Mesenteric fat pad (tissue), 1 donor: ENCODE data around the gene KCTD2. TPM values are rescaled to one million over a fixed set of nuclear protein-coding genes. Genes with fewer than 3 reads are reported as not detected.

Source experiments
- DNase-seq: peaks from one replicate; pipeline ENCODE4 v3.0.0-alpha.2; 2020; ENCODE audit warnings: low spot score
- total RNA-seq: library from RNA; stranded (reverse); fragmentation: NEBNext Ultra II Directional; extraction: Animal tissue kit (Norgen Biotek cat#: 25700); gene quantifications from one replicate; pipeline ENCODE4 v1.2.1, GENCODE V29; 2021
- donor health status: DM: yes; HTN: yes; CAD: no.

KCTD2 gene
- total RNA-seq, 1 donor from 2014 or later: 34.7 TPM

DNA sequence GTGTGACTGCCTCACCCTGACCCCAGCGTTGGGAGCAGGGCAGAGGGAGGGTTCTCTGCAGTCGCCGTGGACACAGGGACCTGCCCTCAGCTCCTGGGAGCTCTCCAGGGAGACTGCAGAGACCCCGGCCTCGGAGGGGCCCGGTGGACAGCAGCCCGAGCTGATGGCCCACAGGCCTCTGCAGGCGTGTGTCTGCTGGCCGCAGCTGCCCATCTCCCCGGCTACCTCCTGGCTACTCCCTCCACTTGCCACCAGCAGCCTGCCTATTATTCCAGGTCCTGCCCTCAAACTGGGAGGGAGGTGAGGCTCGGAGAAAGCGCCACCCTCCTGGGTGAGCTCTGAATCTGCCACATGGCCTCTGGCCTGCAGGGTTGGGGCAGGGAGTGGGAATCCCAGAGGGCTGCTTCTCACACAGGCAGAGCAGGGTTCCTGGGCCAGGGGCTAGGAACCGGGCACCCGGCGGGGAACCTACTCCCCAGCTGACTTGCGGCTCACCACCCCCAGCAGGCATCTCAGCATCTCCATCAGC, 47.9 kb downstream of the KCTD2 start:
- no peak for DNase-seq

DNA sequence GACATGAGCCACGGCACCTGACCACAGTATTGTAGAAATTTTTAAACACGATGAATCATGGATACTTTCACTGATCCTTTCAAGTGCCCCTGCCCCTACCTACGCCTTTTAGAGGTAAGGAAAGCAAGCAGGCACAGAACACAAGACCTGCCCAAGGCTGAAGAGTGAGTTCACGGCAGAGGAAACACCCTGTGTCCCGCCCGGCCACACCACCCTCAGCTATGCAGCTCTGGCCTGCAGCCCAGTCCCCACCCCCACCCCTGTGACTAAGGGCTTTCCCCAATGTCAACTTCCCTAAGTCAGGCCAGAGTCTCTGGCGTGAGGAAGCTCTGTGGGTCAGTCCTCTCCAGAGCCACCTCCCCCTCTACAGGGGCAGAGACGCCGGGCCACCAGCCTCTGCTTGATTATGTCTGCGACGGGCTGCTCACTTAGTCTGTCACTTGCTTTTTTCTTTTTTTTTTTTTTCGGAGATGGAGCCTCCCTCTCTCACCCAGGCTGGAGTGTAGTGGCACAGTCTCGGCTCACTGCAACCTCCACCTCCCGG, 49.1 kb downstream of the KCTD2 start:
- no peak for DNase-seq

DNA sequence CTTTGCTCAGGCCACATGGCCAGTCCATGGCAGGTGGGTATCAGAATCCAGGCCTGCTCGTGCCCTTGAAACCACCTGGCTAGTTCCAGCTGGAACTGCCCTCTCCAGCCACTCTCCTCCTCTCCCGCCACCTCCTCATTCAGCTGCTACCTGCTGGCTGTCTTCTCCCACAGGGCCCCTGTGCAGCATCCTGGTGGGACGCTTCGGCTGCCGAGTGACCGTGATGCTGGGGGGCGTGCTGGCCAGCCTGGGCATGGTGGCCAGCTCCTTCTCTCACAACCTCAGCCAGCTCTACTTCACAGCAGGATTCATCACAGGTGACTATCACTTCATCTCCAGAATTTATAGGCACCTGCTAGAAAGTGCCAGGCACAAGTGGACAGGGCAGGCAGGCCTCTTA, 50.8 kb downstream of the KCTD2 start:
- no peak for DNase-seq

DNA sequence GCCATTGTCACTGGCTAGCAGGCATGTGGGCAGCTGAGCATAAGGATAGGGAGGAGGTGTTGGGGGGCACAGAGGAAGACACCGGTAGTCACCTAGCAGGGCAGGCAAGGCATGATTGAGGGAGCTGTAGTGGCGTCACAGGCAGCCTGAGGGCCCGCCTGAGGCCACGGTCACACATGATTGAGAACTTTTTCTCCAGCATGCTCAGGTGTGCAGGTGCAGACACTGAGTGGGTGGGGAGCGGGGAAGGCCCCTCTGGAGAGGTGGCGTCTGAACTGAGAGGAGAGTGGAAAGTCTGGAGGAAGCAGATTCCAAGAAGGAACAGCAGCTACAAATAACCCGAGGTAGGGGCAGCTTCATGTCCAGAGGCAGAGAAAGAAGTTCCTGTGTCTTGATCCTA, 51.8 kb downstream of the KCTD2 start:
- no peak for DNase-seq

DNA sequence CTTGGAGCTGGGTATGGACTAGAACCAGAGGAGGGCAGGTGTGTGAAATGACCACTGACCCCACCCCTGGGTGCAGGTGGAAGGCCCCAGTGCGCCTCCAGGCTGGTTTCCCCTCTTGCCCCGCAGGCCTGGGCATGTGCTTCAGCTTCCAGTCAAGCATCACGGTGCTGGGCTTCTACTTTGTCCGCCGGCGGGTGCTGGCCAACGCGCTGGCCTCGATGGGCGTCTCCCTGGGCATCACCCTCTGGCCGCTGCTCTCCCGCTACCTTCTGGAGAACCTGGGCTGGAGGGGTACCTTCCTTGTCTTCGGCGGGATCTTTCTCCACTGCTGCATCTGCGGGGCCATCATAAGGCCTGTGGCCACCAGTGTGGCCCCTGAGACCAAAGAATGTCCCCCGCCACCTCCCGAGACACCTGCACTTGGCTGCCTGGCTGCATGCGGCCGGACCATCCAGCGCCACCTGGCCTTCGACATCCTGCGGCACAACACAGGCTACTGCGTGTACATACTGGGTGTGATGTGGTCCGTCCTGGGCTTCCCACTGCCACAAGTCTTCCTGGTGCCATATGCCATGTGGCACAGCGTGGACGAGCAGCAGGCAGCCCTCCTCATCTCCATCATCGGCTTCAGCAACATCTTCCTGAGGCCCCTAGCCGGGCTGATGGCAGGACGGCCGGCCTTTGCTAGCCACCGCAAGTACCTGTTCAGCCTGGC, 53.0 kb downstream of the KCTD2 start:
- DNase-seq: no peak

DNA sequence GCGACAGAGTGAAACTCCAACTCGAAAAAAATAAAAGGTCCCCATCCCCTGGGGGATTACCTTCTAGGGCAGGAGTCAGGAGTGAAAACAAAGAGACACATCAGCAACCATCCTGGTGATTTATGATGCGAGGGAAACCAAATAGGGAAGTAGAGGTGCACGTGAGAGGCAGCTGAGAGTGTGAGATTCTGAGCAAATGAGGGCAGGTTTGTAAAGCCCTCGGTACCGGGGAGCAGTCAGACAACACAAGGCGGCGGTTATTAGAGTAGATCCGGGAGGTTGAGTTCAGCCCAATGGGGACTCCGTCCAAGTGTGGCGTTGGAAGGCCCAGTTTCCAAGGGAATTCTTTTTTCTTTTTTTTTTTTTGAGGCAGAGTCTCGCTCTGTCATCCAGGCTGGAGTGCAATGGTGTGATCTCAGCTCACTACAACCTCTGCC, 55.4 kb downstream of the KCTD2 start:
- DNase-seq: no peak

DNA sequence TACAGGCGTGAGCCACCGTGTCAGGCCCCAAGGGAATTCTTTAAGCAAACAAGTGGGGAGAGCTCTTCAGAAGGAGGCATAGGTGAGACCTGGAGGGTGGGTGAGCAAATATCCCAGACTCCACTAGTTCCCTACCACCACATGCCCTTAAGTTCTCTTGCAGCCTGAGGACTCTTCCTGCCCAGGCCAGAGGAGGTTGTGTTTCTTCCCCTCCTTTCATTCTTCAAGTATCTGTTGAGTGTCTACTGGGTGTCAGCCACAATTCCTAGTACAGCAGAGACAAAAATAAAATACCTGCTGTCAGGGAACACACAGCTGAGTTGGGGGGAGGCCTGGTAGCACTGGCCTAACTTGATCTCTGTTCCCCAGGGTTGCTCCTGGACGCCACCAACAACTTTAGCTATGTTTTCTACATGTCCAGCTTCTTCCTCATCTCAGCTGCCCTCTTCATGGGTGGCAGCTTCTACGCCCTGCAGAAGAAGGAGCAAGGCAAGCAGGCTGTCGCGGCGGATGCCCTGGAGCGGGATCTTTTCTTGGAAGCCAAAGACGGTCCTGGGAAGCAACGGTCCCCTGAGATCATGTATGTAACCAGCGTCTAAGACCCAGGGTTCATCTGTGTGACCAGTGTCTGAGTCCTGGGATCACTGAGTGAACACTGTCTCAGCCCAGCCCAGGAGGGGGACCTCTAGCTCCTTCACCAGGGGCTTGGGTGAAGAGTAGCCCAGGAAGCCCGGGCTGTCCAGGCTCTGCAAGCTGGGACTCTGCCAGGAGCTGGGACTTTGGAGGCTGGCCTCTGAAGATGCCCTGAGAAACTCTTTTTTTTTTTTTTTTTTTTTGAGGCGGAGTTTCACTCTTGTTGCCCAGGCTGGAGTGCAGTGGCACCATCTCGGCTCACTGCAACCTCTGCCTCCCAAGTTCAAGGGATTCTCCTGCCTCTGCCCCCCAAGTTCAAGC, 56.9 kb downstream of the KCTD2 start:
- DNase-seq: no peak

DNA sequence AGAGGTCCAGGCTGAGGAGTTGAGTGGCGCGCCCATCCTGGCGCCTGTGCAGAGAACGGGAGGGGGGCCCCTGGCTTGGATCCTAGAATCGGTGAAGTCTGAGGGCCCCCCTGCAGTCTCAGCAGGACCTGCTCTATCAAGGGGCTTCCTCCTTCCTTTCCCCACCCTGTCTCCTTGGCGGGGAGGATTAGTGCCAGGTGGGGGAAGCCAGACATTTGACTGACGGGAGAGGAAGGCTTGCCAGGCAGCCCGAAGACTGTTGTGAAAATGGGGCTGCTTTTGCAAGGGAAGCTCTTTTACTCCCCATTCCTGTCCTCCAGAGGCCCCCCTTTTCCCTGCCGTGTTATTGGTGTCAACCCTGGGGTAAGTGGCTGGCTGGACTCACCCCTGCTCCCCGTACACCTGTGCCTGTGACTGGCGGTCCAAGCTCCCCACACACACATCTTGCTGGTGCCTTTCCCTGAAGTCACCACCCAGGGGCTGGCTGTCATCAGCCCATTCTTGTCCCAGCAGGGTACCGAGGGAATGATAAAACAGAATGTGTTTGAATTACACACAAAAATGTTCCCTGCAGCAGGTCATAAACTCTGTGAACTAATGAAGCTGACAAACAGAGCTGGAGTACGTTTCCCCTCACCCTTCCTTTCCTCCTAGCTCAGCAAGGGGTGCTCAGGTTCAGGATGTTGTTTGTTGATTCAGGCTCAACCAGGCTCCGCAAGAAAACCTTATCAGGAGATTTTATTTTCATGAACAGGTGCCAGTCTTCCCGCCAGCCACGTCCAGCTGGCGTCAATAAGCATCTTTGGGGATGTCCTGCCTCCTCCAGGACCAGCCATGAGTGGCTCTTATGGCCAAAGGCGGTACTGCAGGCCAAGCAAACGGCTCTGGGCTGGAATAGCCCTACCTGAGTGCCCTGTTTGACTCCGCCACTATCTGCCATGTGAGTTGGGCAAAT, 58.4 kb downstream of the KCTD2 start:
- DNase-seq: no peak

DNA sequence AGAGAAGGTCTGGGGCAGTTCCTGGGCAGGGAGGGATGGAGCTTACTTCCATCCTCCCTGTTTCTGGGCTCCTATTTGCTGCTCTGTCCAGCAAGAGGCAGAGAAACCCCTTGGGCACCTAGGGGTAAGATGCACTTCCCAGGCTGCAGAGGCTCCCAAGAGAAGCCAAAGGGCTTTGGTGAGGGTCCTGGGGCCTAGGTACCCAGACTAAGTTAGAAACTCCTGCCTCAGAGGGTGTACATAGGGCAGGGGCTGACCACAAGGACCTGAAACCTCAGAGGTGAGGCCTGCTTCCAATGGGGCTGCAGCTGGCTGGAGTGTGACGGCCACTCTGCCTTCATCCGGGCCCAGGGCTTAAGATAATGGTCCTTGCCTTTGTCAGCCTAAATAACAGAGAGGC, 61.2 kb downstream of the KCTD2 start:
- DNase-seq: no peak

DNA sequence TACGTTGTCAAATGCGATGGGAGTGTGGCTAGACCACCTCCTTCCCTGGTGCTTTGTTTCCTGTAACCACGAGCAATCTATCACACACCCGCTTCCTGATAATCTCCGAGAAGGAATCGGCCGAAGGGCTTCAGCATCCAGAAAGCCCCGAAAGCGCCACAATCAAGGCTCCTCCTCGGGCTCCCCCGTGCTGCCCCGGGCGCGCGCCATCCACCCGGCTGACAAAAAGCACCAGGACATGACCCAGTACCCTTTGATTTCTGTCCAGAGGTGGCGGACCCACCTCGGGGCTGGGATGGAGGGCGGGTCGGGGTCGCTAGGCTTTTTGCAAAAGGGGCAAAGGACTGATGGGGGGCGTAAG, 62.0 kb downstream of the KCTD2 start:
- no peak for DNase-seq

DNA sequence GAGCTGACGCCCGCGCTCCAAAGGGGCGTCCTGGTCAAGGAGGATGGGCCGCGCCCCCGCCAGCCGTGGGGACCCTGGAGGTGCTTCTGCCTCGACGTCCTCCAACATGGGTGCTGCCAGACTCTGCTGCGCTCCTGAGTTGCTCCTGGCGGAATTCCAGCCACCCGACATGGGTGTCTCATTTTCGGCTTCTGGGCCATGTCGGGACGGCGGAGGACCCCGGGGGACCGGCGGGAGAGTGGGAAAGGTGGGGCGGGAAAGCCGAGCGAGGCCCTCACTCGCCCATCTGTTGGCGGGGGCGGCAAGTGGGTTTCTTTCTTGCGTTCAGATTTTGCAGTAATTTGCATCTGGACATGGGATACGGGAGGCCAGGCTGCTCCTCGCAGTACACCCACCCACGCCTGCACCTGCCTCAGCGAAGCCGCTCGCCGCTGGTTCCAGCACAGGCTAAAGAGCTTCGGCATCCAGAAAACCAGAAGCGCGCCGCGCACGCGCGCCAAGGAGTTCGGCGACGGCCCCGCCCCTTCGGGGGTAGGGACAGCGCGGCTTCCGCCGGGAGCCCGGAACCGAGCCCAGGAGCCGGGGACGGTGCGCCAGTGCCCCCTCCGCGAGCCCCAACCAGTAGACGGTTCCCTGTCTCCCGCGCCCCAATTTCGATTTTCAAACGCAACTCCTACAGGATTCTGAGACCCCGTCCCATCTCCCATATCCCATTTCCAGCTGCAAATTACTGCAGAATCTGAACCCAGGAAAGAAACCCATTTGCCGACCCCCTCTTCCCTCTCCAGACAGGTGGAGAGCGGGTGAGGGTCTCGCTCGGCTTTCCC, 62.6 kb downstream of the KCTD2 start, which contains the start of gene ARMC7:
ARMC7 (plus strand) TSS at position 563 of the 827 bp plus-strand sequence. CDS start 320 bp downstream, outside the sequence.
- peak; percentile 96 for DNase-seq

DNA sequence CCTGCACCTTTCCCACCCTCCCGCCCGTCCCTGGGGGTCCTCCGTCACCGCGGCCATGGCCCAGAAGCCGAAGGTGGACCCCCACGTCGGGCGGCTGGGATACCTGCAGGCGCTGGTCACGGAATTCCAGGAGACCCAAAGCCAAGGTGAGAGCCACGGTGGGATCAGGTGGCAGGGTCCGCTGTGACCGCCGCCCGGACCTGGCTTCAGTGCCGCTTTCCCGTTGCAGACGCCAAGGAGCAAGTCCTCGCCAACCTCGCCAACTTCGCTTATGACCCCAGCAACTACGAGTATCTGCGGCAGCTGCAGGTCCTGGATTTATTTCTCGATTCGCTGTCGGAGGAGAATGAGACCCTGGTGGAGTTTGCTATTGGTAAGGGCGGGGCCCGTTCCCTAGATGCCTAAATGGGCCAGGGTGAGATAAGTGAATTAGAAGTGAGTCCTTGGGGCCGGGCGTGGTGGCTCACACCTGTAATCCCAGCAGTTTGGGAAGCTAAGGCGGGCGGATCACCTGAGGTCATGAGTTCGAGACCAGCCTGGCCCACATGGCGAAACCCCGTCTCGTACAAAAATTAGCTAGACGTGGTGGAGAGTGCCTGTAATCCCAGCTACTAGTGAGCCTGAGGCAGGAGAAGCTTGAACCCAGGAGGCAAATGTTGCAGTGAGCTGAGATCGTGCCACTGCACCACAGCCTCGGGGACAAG, 63.4 kb downstream of the KCTD2 start:
- DNase-seq: no peak

DNA sequence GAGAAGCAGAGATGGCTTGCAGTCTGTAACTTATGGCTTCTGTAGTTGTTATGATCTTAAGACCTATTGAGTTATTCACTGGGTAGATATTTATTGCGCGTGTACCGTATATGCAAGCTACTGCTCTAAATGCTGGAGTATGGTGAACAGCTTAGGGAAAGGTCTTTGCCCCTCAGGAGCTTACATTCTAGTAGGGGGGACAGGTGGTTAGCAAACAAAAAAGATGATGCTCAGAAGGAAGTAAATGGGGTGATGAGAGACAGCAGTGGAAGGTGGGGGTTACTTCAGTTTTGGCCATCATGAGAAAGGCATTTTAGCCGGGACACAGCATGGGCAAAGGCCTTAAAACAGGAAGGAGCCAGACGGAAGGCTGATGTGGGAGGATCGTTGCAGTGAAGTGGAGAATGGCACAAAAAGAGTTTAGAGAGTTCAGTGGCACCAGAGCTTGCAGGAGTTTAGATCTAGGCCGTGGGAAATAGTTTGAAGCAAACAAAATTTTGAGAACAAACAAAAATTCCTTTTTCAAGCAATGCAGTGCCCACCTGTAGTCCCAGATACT, 64.8 kb downstream of the KCTD2 start:
- DNase-seq: no peak

DNA sequence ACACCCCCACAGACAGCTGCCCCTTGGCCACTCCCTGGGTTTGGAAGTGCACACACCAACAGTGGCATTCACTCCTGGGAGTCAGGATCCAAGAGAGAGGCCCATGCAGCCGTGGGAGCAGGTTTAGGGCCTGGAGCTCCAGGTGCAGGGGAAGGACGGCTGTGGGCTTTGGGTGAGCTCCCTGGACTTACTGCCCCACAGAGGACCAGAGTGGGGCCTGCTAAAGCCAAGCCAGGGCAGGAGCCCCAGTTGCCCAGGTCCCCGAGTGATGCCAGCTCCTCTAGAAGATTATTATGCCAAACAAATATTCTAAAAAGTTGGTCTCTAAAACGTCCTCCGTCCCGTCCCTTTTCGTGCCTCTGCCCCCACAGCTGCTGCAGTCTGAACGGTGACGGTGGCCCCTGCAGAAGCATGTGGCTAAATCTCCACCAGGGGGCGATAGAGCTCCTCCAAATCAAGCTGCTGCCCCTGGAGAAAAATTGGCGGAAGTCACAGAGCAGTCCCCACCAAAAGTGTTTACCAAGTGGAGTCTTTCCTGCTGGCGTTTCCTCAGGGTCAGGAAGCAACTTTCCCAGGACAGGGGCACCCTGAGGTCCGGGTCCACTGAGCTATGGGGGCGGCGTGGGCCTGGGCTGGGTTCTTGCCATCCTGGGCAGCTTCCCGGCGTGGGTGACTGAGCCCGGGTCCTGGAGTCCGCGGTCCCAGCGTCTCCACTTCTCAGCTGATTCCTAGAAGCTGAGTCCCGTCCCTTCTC, 67.0 kb downstream of the KCTD2 start:
- DNase-seq: peak; percentile 92

DNA sequence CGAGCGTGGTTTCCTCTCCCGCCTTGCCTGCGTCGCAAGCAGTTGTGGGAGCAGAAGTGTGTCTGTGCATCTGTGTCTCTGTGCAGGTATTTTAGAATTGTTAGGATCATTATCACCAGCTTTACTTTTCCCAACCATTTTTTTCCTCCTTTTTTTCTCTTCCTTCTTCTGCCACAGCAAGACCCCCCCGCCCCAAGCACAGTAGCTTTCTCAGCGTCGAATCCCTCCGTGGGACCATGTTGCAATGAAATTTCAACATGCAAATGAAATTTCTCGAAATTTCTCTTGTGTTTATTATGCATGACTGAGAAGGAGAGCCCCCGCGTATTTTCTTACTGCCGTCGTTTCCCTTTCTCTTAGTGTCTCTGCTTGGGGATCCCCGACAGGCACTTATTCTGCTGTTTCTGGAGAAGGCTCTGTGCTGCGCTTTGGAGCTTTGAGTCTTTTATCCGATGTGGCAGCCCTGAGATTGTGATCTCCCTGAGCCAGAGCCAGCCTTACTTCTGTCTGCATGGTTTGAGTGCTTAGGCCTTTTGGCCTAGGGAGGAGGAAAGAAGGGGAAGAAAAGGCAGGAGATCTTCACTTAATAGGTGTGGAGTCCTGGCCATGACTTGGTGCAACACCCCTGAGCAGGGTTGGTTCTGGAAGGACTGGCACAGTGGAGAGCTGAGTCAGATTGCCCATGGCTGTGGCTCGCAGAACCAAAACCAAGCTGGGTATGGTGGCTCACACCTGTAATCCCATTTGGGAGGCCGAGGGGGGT, 67.7 kb downstream of the KCTD2 start:
- no peak for DNase-seq
